ENCODE results near the gene FAM24A. TPM values are rescaled to one million over a fixed set of nuclear protein-coding genes. Genes with fewer than 3 reads are reported as not detected.
A peak's percentile ranks its signal among the peaks of the same experiment; 100 is the strongest.
"Not testable (repeated sequence)": the region's sequence is repeated elsewhere in the genome, so short reads cannot be mapped to it uniquely, and the experiment has no call there.

Gene FAM24A
- polyA plus RNA-seq (2013, experiment 1 of 2) = not detected
- polyA plus RNA-seq (2013, experiment 2 of 2) = not detected

DNA sequence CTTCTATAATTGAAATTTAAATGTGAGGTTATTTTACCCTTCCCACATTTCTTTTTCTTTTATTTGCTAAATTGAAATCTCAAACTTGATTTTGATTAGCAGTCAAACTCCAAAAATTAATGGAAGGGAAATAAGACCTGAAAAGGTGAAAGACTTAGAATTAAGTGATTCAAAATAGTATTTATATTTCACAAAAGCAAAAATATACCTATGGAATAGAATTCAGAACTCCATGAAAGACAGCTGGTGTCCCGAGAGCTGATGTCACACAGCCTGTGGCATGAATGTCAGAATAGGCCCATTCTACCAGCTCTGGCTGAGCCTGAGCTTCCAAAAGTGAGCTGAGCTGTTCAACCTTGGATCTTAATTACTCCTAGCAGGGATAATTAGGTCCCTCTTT, at the start of gene FAM24A:
Gene FAM24A, plus strand, starts transcription at position 301 of the 400 bp plus-strand sequence. CDS start 1,025 bp downstream, outside the sequence.
- WGBS = 92% methylated on average over 1 of the region's 1 CpG
- H3K9ac ChIP-seq (ENCODE audit: low read depth, low read length) = no peak within 1 kb of the TSS
- H3K4me3 ChIP-seq (ENCODE audit: low read length) = no peak within 1 kb of the TSS

DNA sequence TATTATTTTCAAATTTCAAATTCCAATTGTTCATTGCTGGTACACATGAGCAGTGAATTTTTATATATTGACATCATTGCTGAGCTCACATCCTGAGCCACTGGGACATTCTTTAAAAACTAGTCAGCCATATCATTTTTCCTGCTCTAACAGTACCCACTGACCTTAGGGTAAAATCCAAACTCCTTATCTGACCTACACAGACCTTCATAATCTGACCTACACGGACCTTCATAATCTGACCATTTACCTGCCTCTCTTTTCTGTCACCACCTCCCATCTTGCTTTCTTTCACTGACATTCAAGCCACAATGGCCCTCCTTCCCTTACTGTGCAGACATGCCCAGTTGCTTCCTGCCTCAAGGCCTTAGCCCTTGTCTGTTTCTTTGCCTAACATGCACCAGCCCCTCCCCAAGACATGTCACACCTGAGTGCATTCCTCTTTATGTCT, 48.7 kb upstream of the FAM24A start:
- 84% methylated on average over 1 of the region's 1 CpG for WGBS
- Histone ChIP-seq H3K27me3 (ENCODE audit: insufficient read depth, low read length) (no peaks in the 10 kb centered on the region), H3K27ac (ENCODE audit: low read depth, low read length) (no peak overlapping the region), H3K9ac (ENCODE audit: low read depth, low read length) (no peak overlapping the region), H3K9me3 (ENCODE audit: insufficient read depth, low read depth, low read length) (peaks cover 6% of the 10 kb centered on the region), H3K4me3 (ENCODE audit: low read length) (no peak overlapping the region), H3K36me3 (ENCODE audit: insufficient read depth, low read length) (peaks cover 2% of the 10 kb centered on the region), H3K4me1 (ENCODE audit: insufficient read depth, low read length) (peaks cover 12% of the 10 kb centered on the region)

More for the DNA sequence above, at the start of gene FAM24A:
- H3K36me3 ChIP-seq (ENCODE audit: insufficient read depth, low read length) = no peaks in the 10 kb centered on the region
- H3K27me3 ChIP-seq (ENCODE audit: insufficient read depth, low read length) = peaks cover 2% of the 10 kb centered on the region; the same call in 1 of the 2 replicates
- no peaks in the 10 kb centered on the region for H3K9me3 ChIP-seq (ENCODE audit: insufficient read depth, low read depth, low read length)
- H3K4me1 ChIP-seq (ENCODE audit: insufficient read depth, low read length) = no peaks in the 10 kb centered on the region
- H3K27ac ChIP-seq (ENCODE audit: low read depth, low read length) = no peak within 1 kb of the TSS

GRCh38 chr10:122863216-122864193, 46.9 kb upstream of the FAM24A start:
- Histone ChIP-seq H3K27ac (ENCODE audit: low read depth, low read length) (no peak overlapping the region), H3K4me1 (ENCODE audit: insufficient read depth, low read length) (peaks cover 7% of the 10 kb centered on the region; the same call in 1 of the 2 replicates)

DNA sequence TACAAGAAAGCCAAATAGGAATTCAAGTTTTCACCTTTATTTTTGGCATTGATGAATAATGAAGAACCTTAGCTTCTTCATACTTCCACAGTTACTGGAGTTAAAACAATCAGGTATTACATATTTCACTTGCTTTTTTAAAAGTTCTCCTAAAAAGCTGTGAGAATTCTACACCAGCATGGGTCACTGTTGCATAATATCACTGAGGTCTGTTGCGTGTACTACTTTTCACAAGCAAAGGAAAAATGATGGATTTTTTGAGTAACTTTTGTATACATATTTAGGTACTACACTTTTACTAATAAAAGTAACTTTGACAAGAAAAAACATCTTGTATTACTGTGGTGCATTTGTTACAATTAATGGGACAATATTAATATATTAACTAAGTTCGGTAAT, 46.2 kb upstream of the FAM24A start:
- 100% methylated on average over 1 of the region's 2 CpGs for whole genome bisulfite sequencing
- no peak overlapping the region for H3K27ac ChIP-seq (ENCODE audit: low read depth, low read length)

More at GRCh38 chr10:122863216-122864193, 46.9 kb upstream of the FAM24A start:
- peaks cover 2% of the 10 kb centered on the region for H3K36me3 ChIP-seq (ENCODE audit: insufficient read depth, low read length)
- 94% methylated on average over 2 of the region's 2 CpGs for WGBS
- no peaks in the 10 kb centered on the region for H3K27me3 ChIP-seq (ENCODE audit: insufficient read depth, low read length)
- H3K9ac ChIP-seq (ENCODE audit: low read depth, low read length) = no peak overlapping the region
- H3K4me3 ChIP-seq (ENCODE audit: low read length) = no peak overlapping the region
- H3K9me3 ChIP-seq (ENCODE audit: insufficient read depth, low read depth, low read length) = peaks cover 12% of the 10 kb centered on the region

DNA sequence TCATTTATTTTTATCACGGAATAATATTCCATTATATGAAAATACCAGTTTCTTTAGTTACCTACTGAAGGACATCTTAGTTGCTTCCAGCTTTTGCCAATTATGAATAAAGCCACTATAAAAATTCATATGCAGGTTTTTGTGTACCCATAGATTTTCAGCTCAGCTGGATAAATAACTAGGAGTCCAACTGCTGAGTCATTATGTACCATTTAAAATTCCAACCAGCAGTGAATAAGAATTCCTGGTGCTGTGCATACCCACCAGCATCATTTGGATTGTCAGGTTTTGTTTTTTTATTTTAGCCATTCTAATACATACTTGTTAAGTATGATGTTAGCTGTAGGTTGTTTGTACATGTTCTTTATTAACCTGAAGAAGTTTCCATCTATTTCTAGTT, 45.5 kb upstream of the FAM24A start:
- Histone ChIP-seq H3K4me3 (ENCODE audit: low read length) (no peak overlapping the region), H3K4me1 (ENCODE audit: insufficient read depth, low read length) (peaks cover 7% of the 10 kb centered on the region; the same call in 1 of the 2 replicates), H3K36me3 (ENCODE audit: insufficient read depth, low read length) (no peaks in the 10 kb centered on the region; the same call in 1 of the 2 replicates), H3K9me3 (ENCODE audit: insufficient read depth, low read depth, low read length) (peaks cover 12% of the 10 kb centered on the region), H3K9ac (ENCODE audit: low read depth, low read length) (no peak overlapping the region), H3K27me3 (ENCODE audit: insufficient read depth, low read length) (no peaks in the 10 kb centered on the region), H3K27ac (ENCODE audit: low read depth, low read length) (no peak overlapping the region)
- 100% methylated on average over 1 of the region's 1 CpG for WGBS

More for the DNA sequence above, 46.2 kb upstream of the FAM24A start:
- peaks cover 12% of the 10 kb centered on the region for H3K9me3 ChIP-seq (ENCODE audit: insufficient read depth, low read depth, low read length)
- H3K4me3 ChIP-seq (ENCODE audit: low read length) = no peak overlapping the region
- H3K27me3 ChIP-seq (ENCODE audit: insufficient read depth, low read length) = no peaks in the 10 kb centered on the region
- peaks cover 7% of the 10 kb centered on the region; the same call in 1 of the 2 replicates for H3K4me1 ChIP-seq (ENCODE audit: insufficient read depth, low read length)
- no peaks in the 10 kb centered on the region; the same call in 1 of the 2 replicates for H3K36me3 ChIP-seq (ENCODE audit: insufficient read depth, low read length)
- no peak overlapping the region for H3K9ac ChIP-seq (ENCODE audit: low read depth, low read length)

- not testable (repeated sequence) for H3K27me3 ChIP-seq (ENCODE audit: insufficient read depth, low read length); H3K4me1 ChIP-seq (ENCODE audit: insufficient read depth, low read length); H3K27ac ChIP-seq (ENCODE audit: low read depth, low read length); H3K9ac ChIP-seq (ENCODE audit: low read depth, low read length); H3K4me3 ChIP-seq (ENCODE audit: low read length); H3K36me3 ChIP-seq (ENCODE audit: insufficient read depth, low read length)
- peaks cover 12% of the 10 kb centered on the region for H3K9me3 ChIP-seq (ENCODE audit: insufficient read depth, low read depth, low read length)
- WGBS = 94% methylated on average over 3 of the region's 3 CpGs
Measured at GRCh38 chr10:122866757-122867482, 43.5 kb upstream of the FAM24A start.

DNA sequence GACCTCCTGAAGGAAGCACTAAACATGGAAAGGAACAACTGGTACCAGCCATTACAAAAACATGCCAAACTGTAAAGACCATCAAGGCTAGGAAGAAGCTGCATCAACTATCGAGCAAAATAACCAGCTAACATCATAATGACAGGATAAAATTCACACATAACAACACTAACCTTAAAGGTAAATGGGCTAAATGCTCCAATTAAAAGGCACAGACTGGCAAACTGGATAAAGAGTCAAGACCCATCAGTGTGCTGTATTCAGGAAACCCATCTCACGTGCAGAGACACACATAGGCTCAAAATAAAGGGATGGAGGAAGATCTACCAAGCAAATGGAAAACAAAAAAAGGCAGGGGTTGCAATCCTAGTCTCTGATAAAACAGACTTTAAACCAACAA, 41.6 kb upstream of the FAM24A start:
- H3K27ac ChIP-seq (ENCODE audit: low read depth, low read length) = not testable (repeated sequence)

GRCh38 chr10:122871947-122872346, 38.5 kb upstream of the FAM24A start:
- H3K27me3 ChIP-seq (ENCODE audit: insufficient read depth, low read length) = not testable (repeated sequence)

More for the DNA sequence above, 41.6 kb upstream of the FAM24A start:
- H3K4me3 ChIP-seq (ENCODE audit: low read length); H3K9ac ChIP-seq (ENCODE audit: low read depth, low read length); H3K4me1 ChIP-seq (ENCODE audit: insufficient read depth, low read length); H3K36me3 ChIP-seq (ENCODE audit: insufficient read depth, low read length); H3K27me3 ChIP-seq (ENCODE audit: insufficient read depth, low read length): not testable (repeated sequence)
- WGBS = 93% methylated on average over 1 of the region's 2 CpGs
- peaks cover 12% of the 10 kb centered on the region for H3K9me3 ChIP-seq (ENCODE audit: insufficient read depth, low read depth, low read length)

GRCh38 chr10:122875843-122876466, 34.5 kb upstream of the FAM24A start:
- Histone ChIP-seq H3K27me3 (ENCODE audit: insufficient read depth, low read length) (peaks cover 8% of the 10 kb centered on the region; the same call in 1 of the 2 replicates), H3K9me3 (ENCODE audit: insufficient read depth, low read depth, low read length) (no peaks in the 10 kb centered on the region), H3K9ac (ENCODE audit: low read depth, low read length) (peak overlapping the region; percentile 52; the same call in 1 of the 2 replicates), H3K27ac (ENCODE audit: low read depth, low read length) (peak overlapping the region; percentile 92), H3K4me3 (ENCODE audit: low read length) (peak overlapping the region; percentile 77), H3K36me3 (ENCODE audit: insufficient read depth, low read length) (no peaks in the 10 kb centered on the region), H3K4me1 (ENCODE audit: insufficient read depth, low read length) (peaks cover 58% of the 10 kb centered on the region)
- WGBS = 4% methylated on average over 6 of the region's 6 CpGs

More at GRCh38 chr10:122871947-122872346, 38.5 kb upstream of the FAM24A start:
- not testable (repeated sequence) for H3K4me3 ChIP-seq (ENCODE audit: low read length); H3K27ac ChIP-seq (ENCODE audit: low read depth, low read length); H3K9me3 ChIP-seq (ENCODE audit: insufficient read depth, low read depth, low read length); H3K36me3 ChIP-seq (ENCODE audit: insufficient read depth, low read length); H3K9ac ChIP-seq (ENCODE audit: low read depth, low read length)
- H3K4me1 ChIP-seq (ENCODE audit: insufficient read depth, low read length) = peaks cover 38% of the 10 kb centered on the region
- WGBS = 93% methylated on average over 1 of the region's 2 CpGs

GRCh38 chr10:122876467-122876855, 33.9 kb upstream of the FAM24A start:
- Histone ChIP-seq H3K4me1 (ENCODE audit: insufficient read depth, low read length) (peaks cover 58% of the 10 kb centered on the region), H3K4me3 (ENCODE audit: low read length) (peak overlapping the region; percentile 77), H3K36me3 (ENCODE audit: insufficient read depth, low read length) (no peaks in the 10 kb centered on the region), H3K9me3 (ENCODE audit: insufficient read depth, low read depth, low read length) (no peaks in the 10 kb centered on the region), H3K27me3 (ENCODE audit: insufficient read depth, low read length) (peaks cover 11% of the 10 kb centered on the region; the same call in 1 of the 2 replicates), H3K9ac (ENCODE audit: low read depth, low read length) (peak overlapping the region; percentile 52), H3K27ac (ENCODE audit: low read depth, low read length) (peak overlapping the region; percentile 92)
- WGBS = 57% methylated on average over 1 of the region's 1 CpG
